ENCODE data around the gene METTL2B. TPM values are rescaled to one million over a fixed set of nuclear protein-coding genes. Genes with fewer than 3 reads are reported as not detected.
A peak's percentile ranks its signal among the peaks of the same experiment; 100 is the strongest.
"Not testable (repeated sequence)": the region's sequence is repeated elsewhere in the genome, so short reads cannot be mapped to it uniquely, and the experiment has no call there.

The METTL2B gene
- total and polyA plus RNA-seq, 2 experiments from 2014 or later: 19.2 to 36.5 TPM

DNA sequence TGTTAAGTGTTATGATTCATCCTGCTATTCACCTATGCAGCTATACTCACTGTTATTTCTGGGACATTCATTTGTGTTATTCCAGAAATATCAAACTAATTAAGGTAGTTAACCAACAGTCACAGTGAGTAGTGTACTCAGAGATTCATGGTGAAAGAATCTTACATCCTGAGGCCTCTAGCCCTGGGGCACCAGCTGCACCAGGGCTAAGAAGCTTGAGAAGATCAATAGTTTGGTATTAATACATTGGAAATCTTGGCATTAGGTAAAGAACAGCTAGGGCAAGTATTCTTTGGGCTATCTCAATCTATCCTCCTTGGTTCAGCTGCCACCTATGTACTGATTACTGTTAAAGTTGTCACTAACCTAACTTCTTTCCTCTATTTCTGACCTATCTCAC lies 9.7 kb upstream of the METTL2B start:
- in situ Hi-C loops (cut with MboI): not testable (repeated sequence)

GRCh38 chr7:128477336-128477690 lies 765 bp downstream of the METTL2B start:
- H3K27me3 ChIP-seq (replicated peaks; ENCODE audit: insufficient read depth); H3K9me2 ChIP-seq (ENCODE audit: insufficient read depth); H4K20me1 ChIP-seq (ENCODE audit: insufficient read depth); H3K36me3 ChIP-seq (ENCODE audit: low read depth); DNase-seq; in situ Hi-C loops (cut with MboI); H3K9me3 ChIP-seq (ENCODE audit: low read depth): not testable (repeated sequence)
- H3K9ac ChIP-seq: peak overlapping the region; percentile 94
- peak overlapping the region; percentile 93 for H2AFZ ChIP-seq
- peaks cover 41% of the 10 kb centered on the region for H3K79me2 ChIP-seq (ENCODE audit: insufficient read depth)
- WGBS, 2 experiments (ENCODE audit: low coverage in 1 of 2, low lambda C conversion rate in 2 of 2, missing lambda C conversion rate in 2 of 2): 14 to 16% methylated on average over 4 of the region's 4 CpGs
- H3K27ac ChIP-seq: peak overlapping the region; percentile 78
- H3F3A ChIP-seq (ENCODE audit: insufficient read depth): peaks cover 15% of the 10 kb centered on the region; the same call in 1 of the 2 replicates
- peaks cover 11% of the 10 kb centered on the region; the same call in 1 of the 2 replicates for H3K4me1 ChIP-seq (ENCODE audit: insufficient read depth)
- peak overlapping the region; percentile 85 for H3K4me2 ChIP-seq (ENCODE audit: unreplicated experiment)
- H3K4me3 ChIP-seq: peak overlapping the region; percentile 81

More for the DNA sequence above, 9.7 kb upstream of the METTL2B start:
- not testable (repeated sequence) for H3K27me3 ChIP-seq (replicated peaks; ENCODE audit: insufficient read depth); H3K4me2 ChIP-seq (ENCODE audit: unreplicated experiment); H3K9ac ChIP-seq; H4K20me1 ChIP-seq (ENCODE audit: insufficient read depth); H3K36me3 ChIP-seq (ENCODE audit: low read depth); H3K9me3 ChIP-seq (ENCODE audit: low read depth); H3K4me1 ChIP-seq (ENCODE audit: insufficient read depth); H3F3A ChIP-seq (ENCODE audit: insufficient read depth); H3K27ac ChIP-seq; H2AFZ ChIP-seq; DNase-seq; H3K9me2 ChIP-seq (ENCODE audit: insufficient read depth); H3K79me2 ChIP-seq (ENCODE audit: insufficient read depth); H3K4me3 ChIP-seq

DNA sequence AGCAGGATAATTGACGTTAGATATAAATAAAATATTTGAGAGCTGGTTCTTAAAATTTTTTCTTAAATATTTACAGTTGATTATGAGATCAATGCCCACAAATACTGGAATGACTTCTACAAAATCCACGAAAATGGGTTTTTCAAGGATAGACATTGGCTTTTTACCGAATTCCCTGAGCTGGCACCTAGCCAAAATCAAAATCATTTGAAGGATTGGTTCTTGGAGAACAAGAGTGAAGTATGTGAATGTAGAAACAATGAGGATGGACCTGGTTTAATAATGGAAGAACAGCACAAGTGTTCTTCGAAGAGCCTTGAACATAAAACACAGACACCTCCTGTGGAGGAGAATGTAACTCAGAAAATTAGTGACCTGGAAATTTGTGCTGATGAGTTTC lies 2.5 kb downstream of the METTL2B start:
- Histone ChIP-seq H3K4me1 (ENCODE audit: insufficient read depth) (peaks cover 11% of the 10 kb centered on the region; the same call in 1 of the 2 replicates), H3K79me2 (ENCODE audit: insufficient read depth) (peaks cover 41% of the 10 kb centered on the region)
- H3K9ac ChIP-seq; DNase-seq; in situ Hi-C loops (cut with MboI); H3K36me3 ChIP-seq (ENCODE audit: low read depth); H3K4me3 ChIP-seq; H3F3A ChIP-seq (ENCODE audit: insufficient read depth); H3K9me2 ChIP-seq (ENCODE audit: insufficient read depth); H3K27ac ChIP-seq; H3K9me3 ChIP-seq (ENCODE audit: low read depth); H3K4me2 ChIP-seq (ENCODE audit: unreplicated experiment); H3K27me3 ChIP-seq (replicated peaks; ENCODE audit: insufficient read depth); H4K20me1 ChIP-seq (ENCODE audit: insufficient read depth); H2AFZ ChIP-seq: not testable (repeated sequence)
- WGBS, 2 experiments (ENCODE audit: low coverage in 1 of 2, low lambda C conversion rate in 2 of 2, missing lambda C conversion rate in 2 of 2): 69 to 71% methylated on average over 4 of the region's 4 CpGs

DNA sequence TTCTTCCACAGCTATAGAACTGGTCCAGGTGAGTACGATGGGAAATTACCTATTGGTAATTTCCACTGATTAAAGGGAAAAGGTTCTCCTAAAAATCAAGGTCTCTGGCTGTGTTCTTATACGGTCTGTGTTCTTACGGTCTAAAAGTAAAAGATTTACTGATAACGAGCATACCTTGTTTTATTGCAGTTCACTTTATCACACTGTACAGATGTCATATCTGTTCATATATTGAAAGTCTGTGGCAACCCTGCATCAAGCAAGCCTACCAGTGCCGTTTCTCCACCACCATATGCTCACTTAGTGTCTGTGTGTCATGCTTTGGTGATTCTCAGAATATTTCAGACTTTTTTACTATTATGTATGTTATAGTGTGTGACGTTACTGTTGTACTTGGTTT lies 11.6 kb downstream of the METTL2B start:
- H3K9ac ChIP-seq; in situ Hi-C loops (cut with MboI); H3K9me2 ChIP-seq (ENCODE audit: insufficient read depth); H3F3A ChIP-seq (ENCODE audit: insufficient read depth); H3K4me1 ChIP-seq (ENCODE audit: insufficient read depth); H2AFZ ChIP-seq; H3K27me3 ChIP-seq (replicated peaks; ENCODE audit: insufficient read depth); H3K36me3 ChIP-seq (ENCODE audit: low read depth); H3K4me3 ChIP-seq; H3K27ac ChIP-seq; H3K9me3 ChIP-seq (ENCODE audit: low read depth); H4K20me1 ChIP-seq (ENCODE audit: insufficient read depth); H3K4me2 ChIP-seq (ENCODE audit: unreplicated experiment); H3K79me2 ChIP-seq (ENCODE audit: insufficient read depth); DNase-seq: not testable (repeated sequence)
- WGBS, 2 experiments (ENCODE audit: low coverage in 1 of 2, low lambda C conversion rate in 2 of 2, missing lambda C conversion rate in 2 of 2): 95 to 96% methylated on average over 6 of the region's 6 CpGs

DNA sequence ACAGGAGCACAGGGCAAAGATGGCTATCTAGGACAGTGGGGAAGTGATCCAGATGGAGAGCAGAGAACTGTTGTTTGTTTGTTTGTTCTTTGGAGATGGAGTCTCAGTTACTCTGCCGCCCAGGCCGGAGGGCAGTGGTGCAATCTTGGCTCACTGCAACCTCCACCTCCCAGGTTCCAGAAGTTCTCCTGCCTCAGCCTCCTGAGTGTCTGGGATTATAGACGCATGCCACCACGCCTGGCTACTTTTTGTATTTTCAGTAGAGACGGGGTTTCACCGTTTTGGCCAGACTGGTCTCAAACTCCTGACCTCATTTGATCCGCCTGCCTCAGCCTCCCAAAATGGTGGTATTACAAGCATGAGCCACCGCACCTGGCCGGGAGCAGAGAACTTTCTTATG lies 20.9 kb downstream of the METTL2B start:
- H3K27ac ChIP-seq: no peak overlapping the region
- no peaks in the 10 kb centered on the region for H3K27me3 ChIP-seq (replicated peaks; ENCODE audit: insufficient read depth)
- no peaks in the 10 kb centered on the region for H3K79me2 ChIP-seq (ENCODE audit: insufficient read depth)
- no peak overlapping the region for H2AFZ ChIP-seq
- no peak for DNase-seq
- no peaks in the 10 kb centered on the region for H3F3A ChIP-seq (ENCODE audit: insufficient read depth)
- H3K4me3 ChIP-seq: no peak overlapping the region
- H3K4me2 ChIP-seq (ENCODE audit: unreplicated experiment): no peak overlapping the region
- H4K20me1 ChIP-seq (ENCODE audit: insufficient read depth): no peaks in the 10 kb centered on the region
- H3K36me3 ChIP-seq (ENCODE audit: low read depth): peaks cover 13% of the 10 kb centered on the region; the same call in 1 of the 2 replicates
- no peak overlapping the region for H3K9ac ChIP-seq
- no peaks in the 10 kb centered on the region for H3K9me2 ChIP-seq (ENCODE audit: insufficient read depth)
- TF ChIP-seq EZH2 (IDR thresholded peaks at IDR 0.05; ENCODE audit: insufficient read depth, poor library complexity, severe bottlenecking) (no peak), EZH2phosphoT487 (IDR thresholded peaks at IDR 0.05; ENCODE audit: insufficient read depth, low read depth) (no peak)
- no peaks in the 10 kb centered on the region for H3K4me1 ChIP-seq (ENCODE audit: insufficient read depth)
- H3K9me3 ChIP-seq (ENCODE audit: low read depth): no peaks in the 10 kb centered on the region
- WGBS, 2 experiments (ENCODE audit: low coverage in 1 of 2, low lambda C conversion rate in 2 of 2, missing lambda C conversion rate in 2 of 2): 93 to 94% methylated on average over 9 of the region's 9 CpGs
- in situ Hi-C loops (cut with MboI): no loop called here

DNA sequence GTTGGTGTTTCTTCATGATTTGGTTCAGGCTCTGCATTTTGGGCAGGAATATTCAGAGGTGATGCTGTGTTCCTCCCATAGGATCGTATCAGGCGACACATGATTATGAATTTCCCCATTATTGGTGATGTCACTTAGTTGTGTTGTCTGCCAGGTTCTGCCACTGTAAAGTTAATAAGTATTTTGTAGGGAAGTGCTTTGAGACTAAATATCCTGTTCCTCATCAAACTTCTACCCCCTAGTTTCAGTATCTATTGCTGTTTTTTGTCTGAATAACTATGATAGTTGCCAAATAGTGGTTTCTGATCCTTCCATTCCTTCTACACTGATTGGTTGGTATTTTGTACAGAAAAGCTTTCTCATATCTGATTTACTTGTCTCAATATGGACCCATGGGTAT lies 28.9 kb downstream of the METTL2B start:
- H4K20me1 ChIP-seq (ENCODE audit: insufficient read depth); H3F3A ChIP-seq (ENCODE audit: insufficient read depth); H3K4me1 ChIP-seq (ENCODE audit: insufficient read depth); H3K9me2 ChIP-seq (ENCODE audit: insufficient read depth); DNase-seq; H3K27ac ChIP-seq; H3K9ac ChIP-seq; H3K27me3 ChIP-seq (replicated peaks; ENCODE audit: insufficient read depth); H3K79me2 ChIP-seq (ENCODE audit: insufficient read depth); H3K4me3 ChIP-seq; H2AFZ ChIP-seq; H3K9me3 ChIP-seq (ENCODE audit: low read depth); H3K36me3 ChIP-seq (ENCODE audit: low read depth); H3K4me2 ChIP-seq (ENCODE audit: unreplicated experiment); in situ Hi-C loops (cut with MboI): not testable (repeated sequence)
- WGBS, 2 experiments (ENCODE audit: low coverage in 1 of 2, low lambda C conversion rate in 2 of 2, missing lambda C conversion rate in 2 of 2): 100% methylated on average over 2 of the region's 2 CpGs

GRCh38 chr7:128506819-128507218 lies 30.3 kb downstream of the METTL2B start:
- DNase-seq; H3K27me3 ChIP-seq (replicated peaks; ENCODE audit: insufficient read depth); H3F3A ChIP-seq (ENCODE audit: insufficient read depth); H3K4me1 ChIP-seq (ENCODE audit: insufficient read depth); H3K36me3 ChIP-seq (ENCODE audit: low read depth); H3K9ac ChIP-seq; H3K4me2 ChIP-seq (ENCODE audit: unreplicated experiment); H3K4me3 ChIP-seq; in situ Hi-C loops (cut with MboI); H3K79me2 ChIP-seq (ENCODE audit: insufficient read depth); H4K20me1 ChIP-seq (ENCODE audit: insufficient read depth); H3K9me2 ChIP-seq (ENCODE audit: insufficient read depth); H3K9me3 ChIP-seq (ENCODE audit: low read depth); H2AFZ ChIP-seq; H3K27ac ChIP-seq: not testable (repeated sequence)
- WGBS, 2 experiments (ENCODE audit: low coverage in 1 of 2, low lambda C conversion rate in 2 of 2, missing lambda C conversion rate in 2 of 2): 93 to 98% methylated on average over 3 of the region's 3 CpGs
